HG02981 (cell line): ENCODE measurements around the gene UQCC2.

Experiments used
- ATAC-seq: cut with Tn5 transposase; IDR thresholded peaks from one replicate; pipeline ENCODE4 v1.9.1; 2021; ENCODE audit warnings: mild to moderate bottlenecking, moderate library complexity; ENCODE audit not compliant: unreplicated experiment

Gene UQCC2

DNA sequence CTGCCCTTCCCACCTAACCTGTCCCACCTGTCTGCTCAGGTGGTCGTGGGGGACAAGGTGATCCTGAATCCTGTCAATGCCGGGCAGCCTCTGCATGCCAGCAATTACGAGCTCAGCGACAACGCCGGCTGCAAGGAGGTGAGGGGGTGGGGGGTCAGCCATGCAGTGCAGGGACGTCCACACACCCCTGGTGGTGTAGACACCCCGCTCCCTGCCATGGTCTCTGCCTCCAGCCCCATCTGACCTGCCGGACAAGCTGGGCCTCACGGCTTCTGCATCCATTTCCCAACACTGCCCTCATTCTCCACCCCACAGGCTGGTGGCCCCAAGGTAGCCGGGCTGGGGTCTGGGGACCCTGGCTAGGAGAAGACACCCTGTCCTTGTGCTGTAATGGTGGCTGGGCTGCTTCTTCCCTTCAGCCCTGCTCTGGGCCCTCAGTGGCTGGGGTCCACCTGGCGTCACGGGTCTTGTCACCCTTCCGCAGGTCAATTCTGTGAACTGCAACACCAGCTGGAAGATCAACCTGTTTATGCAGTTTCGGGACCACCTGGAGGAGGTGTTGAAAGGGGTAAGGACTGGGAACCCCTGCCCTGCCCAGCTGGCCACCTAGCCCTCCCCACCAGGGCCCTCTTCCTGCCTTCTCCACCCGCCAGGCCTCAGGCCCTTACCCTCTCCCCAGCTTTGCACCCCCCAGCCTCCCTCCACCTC lies 52.4 kb downstream of the UQCC2 start:
- no peak for ATAC-seq

DNA sequence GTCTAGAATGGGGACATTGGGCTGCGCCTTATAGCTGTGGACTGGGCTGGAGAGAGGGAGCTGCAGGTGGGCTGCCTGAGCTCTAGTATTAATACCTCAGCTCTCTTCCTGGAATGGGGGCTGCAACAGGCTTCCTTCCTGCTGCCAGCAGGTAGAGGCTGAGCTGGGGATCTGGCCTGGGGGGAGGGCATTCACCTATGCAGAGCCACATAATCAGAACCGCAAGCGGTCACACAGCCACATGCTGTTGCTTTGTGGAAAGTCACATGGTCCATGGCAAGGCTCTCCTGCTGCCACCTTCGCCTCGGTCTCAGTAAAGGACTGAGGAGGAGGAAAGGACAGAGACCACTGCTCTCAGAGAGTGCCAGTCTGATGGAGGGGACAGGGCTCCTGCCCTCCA lies 54.7 kb downstream of the UQCC2 start:
- no peak for ATAC-seq

DNA sequence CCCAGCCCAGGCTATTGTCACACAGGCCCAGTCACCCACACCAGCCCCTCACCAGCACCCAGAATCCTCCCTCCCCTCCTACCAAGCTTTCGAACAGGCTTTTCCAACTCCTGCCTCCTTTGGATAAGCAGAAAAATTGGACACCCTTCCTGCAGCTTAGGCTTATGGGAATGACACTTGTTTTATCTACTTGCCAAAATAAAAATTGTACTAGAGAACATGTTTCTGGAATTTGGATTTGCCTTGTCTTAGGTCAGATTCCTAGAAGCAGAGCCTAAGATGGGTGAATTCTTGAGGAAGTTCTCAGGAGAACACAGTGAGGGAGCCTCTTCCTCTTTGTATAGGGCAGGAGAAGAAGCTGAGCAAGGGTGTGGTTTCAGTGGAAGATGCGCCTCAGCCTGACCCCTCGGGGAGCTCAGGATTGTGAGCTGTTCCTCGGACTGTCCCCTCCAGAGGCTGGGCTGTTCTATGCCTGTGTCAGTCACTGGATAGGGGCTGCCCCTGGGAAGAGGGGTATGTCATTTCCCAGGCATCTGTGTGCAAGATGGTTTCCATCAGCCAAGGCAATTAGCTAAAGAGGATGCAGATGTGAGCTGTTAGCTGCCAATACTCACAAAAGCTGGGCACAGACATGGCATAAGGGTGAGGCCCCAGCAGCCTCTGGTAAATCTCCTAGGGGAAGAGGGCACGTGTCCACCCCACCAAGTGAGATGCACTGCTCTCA lies 56.5 kb downstream of the UQCC2 start:
- ATAC-seq = no peak

DNA sequence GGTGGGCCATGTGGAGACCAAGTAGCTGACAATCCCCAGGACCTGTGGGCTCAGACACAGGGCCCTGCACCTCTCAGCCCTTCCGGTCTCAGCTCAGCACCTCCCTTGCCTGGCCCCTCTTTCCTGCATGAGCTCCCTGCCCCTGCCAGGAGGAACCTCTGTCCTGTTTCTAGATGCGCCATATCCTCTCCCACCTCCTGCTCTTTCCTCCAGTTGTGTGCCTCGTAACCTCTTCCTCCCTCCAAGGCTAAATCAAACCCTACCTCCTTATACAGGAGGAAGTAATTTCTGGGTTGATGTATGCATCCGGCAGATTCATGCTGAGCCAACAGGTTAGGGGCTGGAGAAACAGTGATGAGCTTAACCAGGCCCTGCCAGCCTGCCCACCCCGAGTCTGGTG lies 59.5 kb downstream of the UQCC2 start:
- ATAC-seq = no peak

DNA sequence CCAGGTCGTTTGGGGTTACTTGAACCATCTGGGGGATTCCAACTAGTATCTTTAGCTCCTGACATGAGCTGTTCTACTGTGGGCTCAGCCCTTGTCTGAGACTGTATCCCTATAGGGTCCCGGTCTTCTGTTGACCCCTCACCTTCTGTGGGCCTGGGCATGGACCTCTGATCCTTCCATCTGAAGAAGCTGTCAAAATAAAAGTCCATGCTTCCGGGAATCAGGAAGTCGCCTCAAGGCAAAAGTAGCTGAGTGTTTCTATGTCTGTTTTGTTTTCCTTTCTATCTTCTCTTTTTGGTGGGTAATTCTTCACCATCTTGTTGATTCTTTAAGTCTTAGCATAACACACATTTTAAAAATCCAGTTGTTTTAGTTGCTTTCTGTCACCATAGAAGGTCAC lies 60.1 kb downstream of the UQCC2 start:
- ATAC-seq = no peak
